Erythroblast (primary cell): ENCODE data around the gene ZACN.

Experiments used
- GATA1 ChIP-seq: IDR thresholded peaks from 2 replicates; pipeline ENCODE4 v1.6.1; 2011; ENCODE audit warnings: low read depth, mild to moderate bottlenecking, control low read depth, low read length, moderate library complexity
- POLR2A ChIP-seq: IDR thresholded peaks from 2 replicates; pipeline ENCODE4 v1.6.1; 2011; ENCODE audit warnings: mild to moderate bottlenecking, low read length

DNA sequence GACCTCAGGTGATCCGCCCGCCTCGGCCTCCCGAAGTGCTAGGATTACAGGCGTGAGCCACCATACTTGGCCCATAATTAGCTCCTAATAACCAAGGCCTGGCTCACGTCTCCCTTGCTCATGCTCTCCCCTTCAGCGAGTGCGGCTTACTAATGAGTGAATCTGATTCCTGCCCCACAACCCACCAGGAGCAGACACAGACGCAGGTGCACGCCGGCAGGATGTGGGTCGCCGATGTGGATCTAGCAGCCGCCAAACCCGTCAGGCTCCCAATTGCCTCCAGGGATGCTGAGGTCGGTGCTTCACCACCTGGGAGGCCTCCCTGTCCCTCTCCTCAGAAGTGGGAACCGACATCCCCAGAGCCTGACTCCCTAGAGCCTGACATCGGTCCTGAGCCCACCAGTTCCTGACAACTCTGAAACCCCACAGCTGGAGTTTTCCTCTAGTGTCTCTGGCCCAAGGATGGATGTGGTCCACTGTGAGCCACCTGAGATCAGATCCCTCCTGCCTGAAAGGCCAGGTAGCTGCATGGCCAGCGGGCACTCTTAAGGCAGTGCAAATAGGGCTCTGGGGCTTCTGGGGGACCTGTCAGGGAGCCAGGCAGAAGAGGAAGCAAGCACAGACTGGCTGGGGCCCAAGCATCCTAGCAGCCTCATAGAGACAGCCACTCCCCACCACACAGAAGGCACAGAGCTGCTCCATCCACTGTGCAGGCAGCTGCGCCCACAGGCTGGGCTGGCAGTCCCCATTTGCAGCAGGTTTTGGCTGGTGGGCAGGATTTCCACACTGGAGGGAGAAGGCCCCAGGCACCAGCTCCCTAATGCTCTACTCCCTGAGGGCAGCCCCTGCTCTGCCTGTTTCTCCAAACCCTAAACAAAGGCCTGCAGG, 13.8 kb downstream of the ZACN start:
- TF ChIP-seq POLR2A: no peak
- TF ChIP-seq GATA1: no peak
